COLO668 (cell line): ENCODE measurements around the gene ATG101.

Source experiments
- DNase-seq: peaks from one replicate; lab custom pipeline; 2025; ENCODE audit not compliant: unreplicated experiment; lab: John Stamatoyannopoulos, UW

ATG101 gene, protein sequence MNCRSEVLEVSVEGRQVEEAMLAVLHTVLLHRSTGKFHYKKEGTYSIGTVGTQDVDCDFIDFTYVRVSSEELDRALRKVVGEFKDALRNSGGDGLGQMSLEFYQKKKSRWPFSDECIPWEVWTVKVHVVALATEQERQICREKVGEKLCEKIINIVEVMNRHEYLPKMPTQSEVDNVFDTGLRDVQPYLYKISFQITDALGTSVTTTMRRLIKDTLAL

DNA sequence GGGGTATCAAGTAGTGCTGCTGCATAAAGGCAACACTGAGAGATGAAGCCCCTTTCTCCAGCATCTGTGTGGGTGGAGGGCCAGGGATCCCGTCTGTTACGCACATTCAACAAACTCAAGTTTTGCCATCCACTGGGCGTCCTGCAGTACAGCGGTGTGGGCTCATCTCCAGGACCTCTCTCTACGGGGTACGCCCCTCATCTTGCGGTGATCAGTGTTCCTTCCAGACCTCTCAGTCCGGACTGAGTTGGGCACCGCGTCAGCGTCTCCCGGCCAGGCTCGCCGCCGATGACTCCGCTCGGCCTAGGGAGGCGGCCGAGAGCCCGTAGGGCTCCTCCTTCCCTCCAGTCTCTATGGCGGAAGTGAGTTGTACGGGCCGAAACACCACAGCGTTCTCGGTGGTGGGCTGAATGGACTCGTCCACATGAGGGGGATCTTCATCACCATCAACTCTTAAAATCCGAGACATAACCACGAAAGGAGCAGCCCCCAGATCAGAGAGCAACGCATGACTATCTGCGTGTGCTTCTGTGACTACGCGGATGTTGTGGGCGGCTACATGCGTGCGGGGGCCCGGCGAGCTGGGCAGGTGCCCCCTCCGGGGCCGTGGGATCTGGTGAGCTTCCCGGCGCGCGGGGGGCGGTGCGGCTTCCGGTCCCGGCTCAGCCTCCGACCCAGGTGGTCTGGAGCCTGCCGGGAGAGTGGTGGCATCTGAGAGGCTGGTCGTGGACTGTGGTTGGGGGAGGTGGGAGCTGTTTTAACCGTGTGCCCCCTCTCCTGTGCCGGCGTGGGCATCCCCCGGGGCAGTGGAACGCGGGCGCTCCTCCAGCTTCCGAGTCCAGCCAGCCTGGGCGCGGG lies at the start of gene ATG101:
Gene ATG101 (plus strand): TSS at position 652 of the 858 bp plus-strand sequence. CDS start 3,673 bp downstream, outside the sequence.
- peak; percentile 85 for DNase-seq

DNA sequence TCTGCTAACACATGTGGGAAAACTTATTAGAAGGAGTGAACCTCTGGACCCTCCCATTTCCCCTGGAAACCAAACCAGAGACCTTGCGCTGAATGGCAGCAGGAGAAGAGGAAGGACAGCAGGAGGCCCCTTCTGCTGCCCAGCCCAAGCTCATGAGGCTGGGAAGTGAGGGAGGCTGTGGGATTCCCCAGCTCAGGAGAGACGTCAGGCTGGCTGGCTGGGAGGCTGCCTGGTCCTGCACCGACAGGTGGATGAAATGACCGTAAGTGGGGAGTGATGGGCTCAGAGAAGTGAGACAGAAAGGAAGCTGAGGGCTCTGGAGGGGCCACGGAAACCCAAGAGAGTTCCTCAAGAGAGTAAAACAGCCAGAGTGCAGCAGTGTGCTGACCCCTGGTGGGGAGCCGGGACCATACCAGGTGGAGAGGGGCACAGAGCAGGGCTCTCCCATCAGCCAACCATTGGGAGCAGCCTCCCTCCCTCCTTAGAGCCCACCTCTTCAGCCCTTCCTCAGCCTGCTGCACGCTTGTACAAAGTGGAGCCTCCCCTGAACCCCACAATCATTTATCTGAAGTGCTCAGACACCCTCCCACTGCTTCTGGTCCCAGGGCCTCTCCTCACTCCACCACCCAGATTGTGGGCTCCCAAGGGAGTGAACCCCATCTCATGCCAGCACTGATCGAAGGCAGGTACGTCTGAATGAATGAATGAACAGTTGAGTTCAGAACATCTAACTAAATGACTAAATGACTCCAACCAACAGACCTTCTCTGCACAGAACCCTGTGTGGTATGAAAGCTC lies 49.0 kb upstream of the ATG101 start:
- DNase-seq, result peak; percentile 49

DNA sequence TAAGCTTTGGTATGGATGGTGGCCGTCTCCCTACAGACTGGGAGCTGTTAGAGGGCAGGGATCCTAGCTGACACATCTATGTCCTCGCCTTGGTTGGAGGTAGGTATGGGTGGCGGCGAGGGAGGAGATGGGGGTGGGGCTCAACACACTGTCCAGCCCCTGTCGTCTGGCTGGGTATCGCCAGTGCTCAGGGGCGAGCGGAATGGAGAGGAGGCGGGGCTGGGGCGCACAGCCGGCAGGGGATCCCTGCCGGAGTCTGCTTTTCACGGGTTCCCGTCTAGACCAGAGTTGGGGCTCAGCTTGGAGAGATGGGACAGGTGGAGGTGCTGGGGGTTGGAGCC lies 47.0 kb upstream of the ATG101 start:
- peak; percentile 15 for DNase-seq

DNA sequence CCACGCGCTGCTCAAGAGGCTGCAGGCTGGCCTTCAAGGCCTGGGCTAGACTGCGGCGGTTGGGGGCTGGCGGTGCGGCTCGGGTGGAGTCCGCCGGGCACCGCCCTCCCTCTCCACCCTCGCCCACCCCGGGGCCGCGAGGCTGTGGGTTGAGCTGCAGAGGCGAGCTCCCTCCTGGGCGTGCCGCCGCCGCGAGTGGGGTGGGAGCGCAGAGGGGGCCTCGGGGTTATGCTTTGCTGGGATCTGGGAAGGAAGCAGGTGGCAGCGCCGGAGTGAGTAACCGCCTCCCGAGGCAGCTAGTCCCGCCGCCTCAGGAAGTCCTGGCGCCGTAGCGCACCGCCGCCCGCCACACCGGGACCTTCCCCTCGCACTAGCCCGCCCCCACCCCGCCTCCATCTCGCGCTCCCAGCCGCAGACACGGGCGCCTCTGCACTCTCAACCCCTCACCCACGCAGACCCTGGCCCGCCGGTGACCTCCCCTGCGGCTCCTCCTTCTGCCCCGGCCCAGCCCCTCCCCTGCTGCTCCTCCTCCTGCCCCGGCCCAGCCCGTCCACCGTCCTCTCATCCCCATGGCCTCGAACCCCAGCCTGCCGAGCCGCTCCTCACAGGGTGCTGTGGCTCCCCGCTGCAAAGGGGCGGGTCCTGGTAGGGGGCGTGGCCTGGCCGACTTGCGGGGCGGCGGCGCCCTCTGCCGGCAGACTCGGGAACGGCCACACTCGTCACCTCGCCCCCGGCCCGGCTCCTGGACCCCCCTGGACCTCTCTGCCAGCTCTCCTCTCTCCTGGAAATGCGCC lies 46.4 kb upstream of the ATG101 start:
- DNase-seq, result peak; percentile 74

DNA sequence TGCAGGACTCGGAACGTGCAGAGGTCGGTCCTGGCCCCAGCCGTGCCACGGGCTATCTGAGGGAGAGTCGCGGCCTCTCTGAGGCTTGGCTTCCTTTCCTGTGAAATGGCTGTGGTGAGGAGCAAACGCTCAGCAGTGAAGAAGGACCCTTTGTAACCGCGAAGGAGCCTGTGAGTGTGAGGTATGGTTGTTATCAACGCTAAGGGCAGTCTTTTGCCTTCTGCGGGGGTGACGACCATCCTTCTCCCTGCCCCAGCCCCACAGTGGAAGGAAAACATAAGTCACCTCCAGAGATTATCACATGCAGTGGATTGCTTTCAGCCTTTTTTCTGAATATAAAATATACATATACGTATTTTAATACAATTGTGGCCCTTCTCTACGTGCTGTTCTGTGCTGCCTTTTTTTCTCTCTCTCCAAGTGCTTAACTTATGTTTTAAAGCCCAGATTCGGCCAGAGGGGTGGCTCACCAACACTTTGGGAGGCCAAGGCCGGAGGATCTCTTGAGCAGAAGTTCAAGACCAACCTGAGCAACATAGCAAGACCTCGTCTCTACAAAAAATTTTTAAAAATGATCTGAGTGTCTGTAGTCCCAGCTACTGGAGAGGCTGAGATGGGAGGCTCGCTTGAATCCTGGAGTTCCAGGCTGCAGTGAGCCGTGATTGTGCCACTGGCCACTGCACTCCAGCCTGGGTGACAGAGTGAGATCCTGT lies 45.6 kb upstream of the ATG101 start:
- no peak for DNase-seq

DNA sequence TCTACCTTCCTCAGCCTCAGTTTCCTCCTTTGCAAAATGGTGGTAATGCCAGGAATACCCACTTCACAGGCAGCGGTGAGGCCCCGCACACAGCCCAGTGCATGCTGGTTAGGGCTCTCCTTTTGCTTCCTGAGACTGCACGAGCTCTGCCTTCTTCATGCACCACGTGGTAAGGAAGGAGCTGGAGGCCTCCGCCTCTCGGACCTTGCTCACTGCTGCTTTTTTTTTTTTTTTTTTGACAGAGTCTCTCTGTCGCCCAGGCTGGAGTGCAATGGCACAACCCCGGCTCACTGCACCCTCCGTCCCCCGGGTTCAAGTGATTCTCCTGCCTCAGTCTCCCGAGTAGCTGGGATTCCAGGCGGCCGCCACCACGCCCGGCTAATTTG lies 44.9 kb upstream of the ATG101 start:
- no peak for DNase-seq

DNA sequence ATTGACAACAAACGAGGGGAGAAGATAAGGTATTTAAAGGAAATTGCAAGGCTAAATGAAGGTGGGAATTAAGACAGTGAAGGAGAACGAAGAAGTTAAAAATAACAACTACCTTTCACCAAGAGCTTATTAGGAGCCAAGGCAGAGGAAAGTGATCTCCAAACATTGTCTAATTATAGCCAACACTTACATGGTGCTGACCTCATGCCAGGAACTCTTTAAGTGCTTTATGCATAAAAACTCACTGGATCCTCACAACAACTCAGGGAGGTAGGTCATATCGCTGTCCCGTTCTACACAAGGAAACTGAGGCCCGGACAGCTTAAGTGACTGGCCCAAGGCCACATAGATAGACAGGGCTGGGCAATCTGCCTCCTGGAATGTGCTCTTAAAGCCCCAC lies 43.5 kb upstream of the ATG101 start:
- DNase-seq, result no peak

DNA sequence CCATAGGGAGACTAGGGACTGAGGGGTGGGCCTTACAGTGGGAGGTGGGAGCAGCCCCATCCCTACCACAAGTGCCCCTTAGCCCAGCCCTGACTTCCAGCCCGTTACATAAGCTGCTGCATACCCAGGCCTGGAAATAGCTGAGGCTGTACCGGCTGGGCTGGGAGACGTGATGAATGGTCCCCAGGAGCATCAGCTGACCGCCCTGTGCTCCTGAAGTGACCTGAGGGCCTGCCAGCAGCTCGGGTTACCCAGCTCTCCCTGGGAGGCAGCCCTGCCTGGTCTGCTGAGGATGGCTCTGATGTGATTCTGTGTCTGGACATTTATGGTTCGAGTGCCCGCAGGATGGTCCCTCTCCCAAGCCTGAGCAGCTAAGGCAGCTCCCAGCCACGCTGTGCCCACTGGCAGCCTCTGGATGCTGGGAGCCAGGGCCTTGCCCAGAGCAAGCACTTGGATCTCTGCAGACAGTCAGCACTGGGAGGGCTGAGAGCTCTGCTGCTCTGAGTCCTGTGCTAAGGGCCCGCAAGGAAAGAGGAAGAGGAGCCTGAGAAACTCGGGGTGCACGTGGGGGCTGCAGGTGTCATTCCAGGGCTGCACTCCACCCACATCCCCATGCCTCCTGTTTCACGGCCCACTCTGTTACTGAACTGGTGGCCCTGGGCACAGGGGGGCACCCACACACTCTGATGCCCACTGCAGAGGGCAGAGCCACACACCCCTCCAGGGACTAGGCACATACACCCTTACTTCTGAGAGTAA lies 42.5 kb upstream of the ATG101 start:
- DNase-seq, result no peak

DNA sequence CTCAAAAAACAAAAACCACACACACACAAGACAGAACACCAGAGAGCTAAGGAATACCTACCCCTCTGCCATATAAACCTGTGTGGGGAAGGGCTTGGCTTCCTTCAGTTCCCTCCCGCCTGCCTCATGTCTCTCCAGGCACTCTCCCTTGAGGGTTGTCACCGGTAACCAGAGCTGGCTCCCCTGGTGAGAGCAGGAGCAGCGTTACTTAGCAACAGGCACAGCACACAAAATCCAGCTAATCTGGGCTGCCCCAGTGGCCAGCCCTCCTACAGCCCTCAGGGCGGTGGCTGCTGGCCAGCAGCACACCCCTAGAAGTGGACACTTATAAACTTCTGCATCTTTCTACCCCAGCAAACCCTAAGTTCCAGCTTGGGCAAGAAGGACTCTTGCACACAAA lies 40.1 kb upstream of the ATG101 start:
- DNase-seq, result peak; percentile 81

DNA sequence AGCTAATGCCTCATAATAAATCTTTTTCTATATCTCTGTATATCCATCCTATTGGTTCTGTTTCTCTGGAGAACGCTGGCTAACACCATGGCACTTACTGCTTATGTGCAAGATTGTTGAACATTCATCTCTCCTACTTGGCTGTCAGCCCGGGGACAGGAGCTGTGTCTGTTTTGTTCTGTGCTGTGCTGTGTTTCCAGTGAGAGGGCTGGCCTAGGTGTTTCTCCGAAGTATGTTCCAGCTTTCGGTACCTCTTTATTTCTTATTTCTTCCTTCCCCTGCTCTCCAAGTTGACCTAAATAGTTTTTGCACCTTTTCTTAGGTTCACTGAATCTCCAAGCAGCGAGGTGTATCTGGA lies 37.4 kb upstream of the ATG101 start:
- no peak for DNase-seq

DNA sequence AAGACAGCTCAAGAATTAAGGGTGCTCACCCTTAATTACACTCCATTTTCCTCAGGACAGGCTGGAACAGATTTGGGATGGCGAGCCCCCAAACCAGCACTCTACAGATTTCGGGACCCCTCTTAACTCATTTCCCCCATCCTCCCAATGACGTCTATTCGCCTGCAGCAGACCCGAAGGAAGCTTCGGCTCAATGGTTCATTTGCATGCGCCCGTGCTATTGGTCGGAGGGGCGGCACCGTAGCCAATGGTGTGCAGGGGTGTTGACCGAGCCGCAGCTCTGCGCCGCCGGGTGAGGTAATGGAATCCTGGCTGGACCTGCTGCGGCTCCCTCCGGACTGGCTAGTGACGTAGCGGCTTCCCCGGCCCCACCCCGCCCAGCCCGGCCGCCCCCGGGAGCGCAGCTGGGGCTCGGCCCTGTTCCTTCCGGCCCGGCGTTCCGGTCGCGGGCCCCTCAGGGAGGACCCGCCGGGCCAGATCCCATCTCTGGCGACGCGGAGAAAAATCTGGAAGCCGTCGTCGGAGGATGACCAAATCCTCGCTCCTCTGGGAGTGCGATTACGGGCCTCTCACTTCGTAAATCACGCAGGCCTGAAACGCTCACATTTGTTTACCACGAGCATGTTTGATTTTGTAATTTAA lies 36.9 kb upstream of the ATG101 start:
- peak; percentile 93 for DNase-seq

DNA sequence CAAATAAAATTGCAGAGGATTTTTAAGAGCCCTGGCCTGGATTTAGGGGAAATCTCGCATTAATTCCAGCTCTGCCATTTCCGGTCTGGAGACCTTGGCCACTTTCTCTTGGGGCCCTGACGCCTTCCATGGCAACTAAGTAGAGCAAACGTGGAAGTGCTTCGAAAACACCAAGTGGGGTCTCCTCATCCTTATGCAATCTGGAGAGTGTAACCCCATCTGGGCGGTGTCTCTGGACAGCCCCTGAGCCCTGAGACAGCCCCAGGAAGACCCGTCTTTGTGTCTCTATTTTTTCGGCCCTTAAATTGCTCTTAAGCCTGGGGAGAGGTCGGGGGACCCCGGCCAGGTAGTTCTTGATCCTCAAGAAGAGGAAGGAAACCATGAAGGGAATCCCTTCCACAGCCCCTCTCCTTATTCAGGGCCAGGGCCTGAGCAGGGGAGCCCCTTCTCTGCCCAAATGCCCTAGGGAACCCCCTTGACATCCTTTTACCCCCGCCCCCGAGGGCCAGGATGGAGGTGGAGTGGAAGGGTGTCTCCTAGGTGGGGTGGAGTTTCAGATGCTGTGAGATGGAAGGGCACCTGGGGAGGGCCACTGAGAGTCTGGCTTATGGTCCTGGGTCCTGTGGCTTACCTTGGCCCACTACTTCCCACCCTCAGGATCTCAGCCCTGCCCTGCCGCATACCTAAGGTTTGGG lies 36.2 kb upstream of the ATG101 start:
- no peak for DNase-seq

DNA sequence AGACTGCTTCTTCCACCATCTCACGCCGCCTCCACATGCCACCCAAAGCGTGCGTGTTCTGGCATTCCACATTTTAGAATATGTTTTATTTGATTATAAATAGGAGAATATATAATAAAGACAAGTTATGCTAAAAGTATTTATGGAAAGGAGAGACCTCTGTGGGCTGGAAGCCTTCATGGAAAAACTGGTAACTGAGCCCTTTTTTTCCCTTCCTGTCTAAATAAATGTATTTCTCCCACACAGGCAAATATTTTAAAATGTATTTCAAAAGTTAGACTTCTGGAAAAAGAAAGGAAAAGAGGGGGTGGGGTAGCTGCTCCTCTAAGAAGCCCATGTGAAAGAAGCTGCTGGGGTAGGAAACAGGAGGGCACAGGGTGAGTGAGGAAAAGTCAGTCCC lies 34.6 kb upstream of the ATG101 start:
- no peak for DNase-seq

DNA sequence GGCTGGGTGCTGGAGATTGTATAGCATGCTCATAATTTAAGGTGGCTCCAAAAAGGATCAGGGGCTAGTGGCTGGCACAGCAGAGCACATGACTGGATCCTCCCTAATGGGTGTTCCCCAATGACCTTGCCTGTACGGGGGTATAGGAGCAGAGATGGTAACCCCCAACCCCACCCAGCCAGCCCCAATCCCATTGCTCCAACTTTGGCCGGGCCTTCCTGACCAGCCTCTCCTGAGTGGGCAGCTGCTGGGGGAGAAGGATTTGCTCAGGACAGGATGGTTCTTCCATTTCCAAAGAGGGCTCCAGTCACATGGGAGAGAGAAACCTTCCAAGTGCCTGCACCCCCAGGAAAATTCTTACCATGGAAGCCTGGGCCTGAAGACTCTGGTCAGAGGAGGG lies 33.9 kb upstream of the ATG101 start:
- no peak for DNase-seq

DNA sequence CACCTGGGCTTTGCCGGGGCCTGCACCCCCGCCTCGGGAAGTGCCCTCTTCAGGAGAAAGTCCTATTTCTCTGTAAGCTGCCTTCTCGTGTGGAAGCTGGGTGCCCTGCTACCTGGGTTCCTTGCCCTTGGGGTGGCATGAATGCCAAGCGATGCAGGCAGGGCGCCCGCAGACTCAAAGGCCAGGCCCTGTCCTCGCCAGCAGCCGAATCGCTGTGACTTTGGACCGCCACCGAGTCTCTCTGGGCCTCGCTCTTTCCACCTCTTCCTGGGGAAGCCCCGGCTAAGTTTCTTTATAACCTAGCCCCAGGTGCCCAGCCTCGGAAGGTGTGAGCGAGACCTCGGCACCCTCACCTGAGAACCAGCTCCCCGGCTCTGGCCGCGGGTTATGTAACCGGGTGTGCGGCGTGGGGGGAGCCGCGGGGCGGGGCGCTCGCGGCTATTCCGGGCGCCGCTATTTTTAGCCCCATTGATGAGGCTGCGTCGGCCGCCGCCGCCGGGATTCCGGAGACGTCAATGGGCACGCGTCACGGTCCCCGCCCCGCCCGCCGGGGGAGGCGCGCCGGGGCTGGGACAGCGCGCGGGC lies 33.1 kb upstream of the ATG101 start:
- DNase-seq, result peak; percentile 84

DNA sequence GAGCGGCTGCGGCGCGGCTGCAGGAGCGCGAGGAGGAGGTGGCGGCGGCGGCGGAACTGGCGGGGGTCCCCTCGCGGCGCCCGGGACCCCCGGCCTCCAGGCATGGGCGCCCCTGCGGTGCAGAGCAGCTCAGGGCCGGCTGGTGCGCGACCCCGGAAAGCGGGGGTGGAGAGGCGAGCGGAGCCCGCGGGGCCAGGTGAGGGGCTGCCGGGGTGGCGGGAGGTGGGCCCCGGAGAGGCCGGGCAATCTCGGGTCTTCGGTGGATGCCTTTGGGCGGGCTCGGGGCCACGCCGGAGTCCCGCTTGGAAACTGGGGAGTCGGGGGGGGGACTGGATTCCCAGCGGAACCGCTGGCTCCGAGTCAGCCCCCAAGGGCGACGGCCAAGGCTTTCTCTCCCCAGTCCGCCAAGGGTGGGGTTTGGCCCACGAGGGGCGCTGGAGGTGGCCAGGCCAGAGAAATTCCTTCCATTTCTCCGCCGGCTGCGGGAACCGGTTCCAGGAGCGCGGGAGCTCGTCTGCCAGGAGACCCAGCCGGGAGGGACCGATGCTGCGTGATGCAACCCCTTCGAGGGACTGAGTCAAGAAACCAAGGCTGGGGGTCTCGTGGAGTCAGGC lies 32.4 kb upstream of the ATG101 start:
- peak; percentile 24 for DNase-seq

DNA sequence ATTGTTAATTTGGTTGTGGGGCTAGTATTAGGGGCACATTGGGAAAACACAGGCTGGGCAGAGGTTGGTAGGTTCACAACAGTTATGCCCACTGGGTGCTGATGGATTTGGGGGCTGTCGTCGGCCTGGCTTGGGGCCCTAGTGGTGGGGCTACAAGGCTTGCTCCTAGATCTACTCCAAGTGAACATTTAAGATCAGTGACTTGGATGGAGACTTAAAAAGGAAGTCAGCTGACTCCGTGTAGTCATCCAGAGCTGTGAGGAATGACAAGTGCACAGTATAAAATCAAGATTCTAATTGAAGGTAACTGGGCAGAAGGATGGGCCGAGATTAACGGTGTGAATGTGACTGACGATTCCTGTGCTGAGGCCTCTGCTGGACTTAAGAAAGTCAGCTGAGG lies 31.3 kb upstream of the ATG101 start:
- DNase-seq, result no peak

DNA sequence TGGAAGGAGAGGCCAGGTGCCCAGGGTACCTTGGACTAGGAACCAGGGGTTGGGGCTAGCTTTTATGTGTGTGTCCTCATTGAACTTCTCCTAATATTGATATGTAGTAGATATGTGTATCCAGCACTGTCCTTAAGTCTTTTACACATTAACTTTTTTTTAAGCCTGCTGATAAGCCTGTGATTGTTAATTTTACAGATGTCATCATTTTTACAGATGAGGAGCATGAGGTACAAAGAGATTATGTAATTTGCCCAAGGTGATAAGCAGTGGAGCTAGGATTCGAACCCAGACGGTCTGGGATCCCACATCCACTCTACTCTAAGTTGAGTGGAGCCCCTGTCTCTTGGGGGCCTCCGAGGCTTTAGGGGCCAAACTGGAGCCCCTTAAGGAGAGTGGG lies 28.7 kb upstream of the ATG101 start:
- DNase-seq, result no peak
